HG03442 (cell line): ENCODE results near the gene FOLR1.
"Not testable (repeated sequence)": the region's sequence is repeated elsewhere in the genome, so short reads cannot be mapped to it uniquely, and the experiment has no call there.

Source experiments
- ATAC-seq: cut with Tn5 transposase; IDR thresholded peaks from one replicate; pipeline ENCODE4 v1.9.1; 2021; ENCODE audit warnings: mild to moderate bottlenecking, moderate library complexity; ENCODE audit not compliant: unreplicated experiment

Gene FOLR1

GRCh38 chr11:72191961-72192381 is at the start of gene FOLR1:
Gene FOLR1 (plus strand): TSS chr11:72192140. CDS start chr11:72192174, 34 bp downstream.
- ATAC-seq, result no peak

GRCh38 chr11:72142543-72142942 is 49.4 kb upstream of the FOLR1 start:
- ATAC-seq, result not testable (repeated sequence)

GRCh38 chr11:72144807-72145565 is 47.0 kb upstream of the FOLR1 start:
- no peak for ATAC-seq

GRCh38 chr11:72146625-72147024 is 45.3 kb upstream of the FOLR1 start:
- ATAC-seq, result no peak

GRCh38 chr11:72150882-72151281 is 41.1 kb upstream of the FOLR1 start:
- no peak for ATAC-seq

- ATAC-seq, result not testable (repeated sequence)
These were observed 38.1 kb upstream of the FOLR1 start for GRCh38 chr11:72153874-72154273.

GRCh38 chr11:72154816-72155215 is 37.1 kb upstream of the FOLR1 start:
- ATAC-seq, result no peak

GRCh38 chr11:72155751-72156150 is 36.2 kb upstream of the FOLR1 start:
- ATAC-seq, result no peak

GRCh38 chr11:72157131-72157530 is 34.8 kb upstream of the FOLR1 start:
- no peak for ATAC-seq

GRCh38 chr11:72160319-72160718 is 31.6 kb upstream of the FOLR1 start:
- no peak for ATAC-seq

- ATAC-seq, result no peak
These were observed 28.9 kb upstream of the FOLR1 start for GRCh38 chr11:72162891-72163492.

GRCh38 chr11:72164187-72164586 is 27.8 kb upstream of the FOLR1 start:
- ATAC-seq, result not testable (repeated sequence)

GRCh38 chr11:72169046-72169555 is 22.8 kb upstream of the FOLR1 start:
- not testable (repeated sequence) for ATAC-seq

- not testable (repeated sequence) for ATAC-seq
These were observed 22.2 kb upstream of the FOLR1 start for GRCh38 chr11:72169754-72170153.

GRCh38 chr11:72172043-72172442 is 19.9 kb upstream of the FOLR1 start:
- not testable (repeated sequence) for ATAC-seq

GRCh38 chr11:72173291-72173690 is 18.6 kb upstream of the FOLR1 start:
- ATAC-seq, result no peak

- no peak for ATAC-seq
These were observed 17.5 kb upstream of the FOLR1 start for GRCh38 chr11:72174302-72175070.

GRCh38 chr11:72177656-72178055 is 14.3 kb upstream of the FOLR1 start:
- ATAC-seq, result no peak

GRCh38 chr11:72179049-72179803 is 12.7 kb upstream of the FOLR1 start:
- no peak for ATAC-seq

GRCh38 chr11:72179804-72180396 is 12.0 kb upstream of the FOLR1 start:
- no peak for ATAC-seq
